Measurements from ENCODE around the gene CASZ1.

Gene CASZ1

DNA sequence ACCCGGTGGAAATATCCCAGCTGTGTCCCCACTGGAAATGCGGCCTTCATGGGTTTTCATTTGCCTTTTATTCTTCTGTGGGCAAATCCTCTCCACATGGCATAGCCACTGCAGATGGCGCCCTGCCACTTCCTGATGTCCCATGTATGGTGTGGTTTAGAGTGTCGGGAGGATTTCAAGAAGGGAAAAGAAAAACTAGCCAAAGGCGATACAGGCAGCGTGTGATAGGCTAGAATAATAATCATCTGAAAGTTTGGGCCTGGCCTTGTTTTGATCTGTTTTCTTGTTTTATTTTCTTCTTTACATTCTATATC is 198.1 kb downstream of the CASZ1 start:
- Mint-ChIP-seq H3K27ac (no peak overlapping the region), H3K27me3 (no peaks in the 10 kb centered on the region), H3K9me3 (ENCODE audit: low read depth) (no peaks in the 10 kb centered on the region), H3K36me3 (peaks cover 2% of the 10 kb centered on the region), H3K4me1 (ENCODE audit: low read depth) (no peaks in the 10 kb centered on the region), H3K4me3 (no peak overlapping the region)

DNA sequence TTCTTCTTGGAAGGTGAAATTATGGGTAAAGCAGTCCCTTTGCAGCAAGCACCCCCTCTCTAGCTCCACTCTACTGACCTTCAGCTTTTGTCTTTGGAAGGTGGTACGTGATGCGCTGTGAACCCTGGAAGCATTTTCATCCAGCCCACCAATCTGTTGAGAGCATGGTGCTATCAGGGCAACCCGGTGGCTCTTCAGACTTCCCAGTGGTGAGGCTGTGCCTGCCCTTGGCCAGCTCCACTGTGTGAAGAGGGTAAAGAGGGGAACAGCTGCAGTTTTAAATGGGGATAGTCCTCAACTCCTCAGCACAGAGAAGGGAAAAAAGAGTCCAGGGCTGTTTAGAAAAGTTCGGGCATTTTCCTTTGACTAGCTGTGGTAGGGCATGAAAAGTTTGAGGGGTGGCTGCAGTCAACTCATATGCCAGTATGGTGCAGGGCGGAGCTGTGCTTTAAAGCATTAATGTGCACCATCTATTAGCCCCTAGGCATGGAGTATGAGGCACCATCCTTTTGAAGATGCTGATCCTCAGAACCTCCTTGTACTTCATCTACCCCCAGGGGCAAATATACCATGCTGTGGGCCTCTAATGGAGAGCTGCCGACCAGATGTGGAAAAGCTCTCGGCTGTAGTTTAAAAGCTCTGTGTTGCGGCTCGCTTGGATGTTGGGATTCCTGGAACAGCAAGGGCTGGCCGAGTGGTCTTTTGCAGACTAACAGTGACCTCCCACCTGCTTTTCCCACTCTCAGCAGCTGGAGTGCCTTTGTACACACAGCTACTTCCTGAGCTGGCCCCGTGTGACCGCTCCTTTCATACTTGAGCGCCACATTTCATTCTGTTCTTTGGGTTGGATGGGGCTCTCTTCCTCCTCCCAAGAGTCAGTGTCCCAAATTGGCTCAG is 198.7 kb downstream of the CASZ1 start:
- Mint-ChIP-seq H3K36me3 (peaks cover 2% of the 10 kb centered on the region), H3K27ac (no peak overlapping the region), H3K27me3 (no peaks in the 10 kb centered on the region), H3K4me3 (no peak overlapping the region), H3K4me1 (ENCODE audit: low read depth) (no peaks in the 10 kb centered on the region), H3K9me3 (ENCODE audit: low read depth) (no peaks in the 10 kb centered on the region)

DNA sequence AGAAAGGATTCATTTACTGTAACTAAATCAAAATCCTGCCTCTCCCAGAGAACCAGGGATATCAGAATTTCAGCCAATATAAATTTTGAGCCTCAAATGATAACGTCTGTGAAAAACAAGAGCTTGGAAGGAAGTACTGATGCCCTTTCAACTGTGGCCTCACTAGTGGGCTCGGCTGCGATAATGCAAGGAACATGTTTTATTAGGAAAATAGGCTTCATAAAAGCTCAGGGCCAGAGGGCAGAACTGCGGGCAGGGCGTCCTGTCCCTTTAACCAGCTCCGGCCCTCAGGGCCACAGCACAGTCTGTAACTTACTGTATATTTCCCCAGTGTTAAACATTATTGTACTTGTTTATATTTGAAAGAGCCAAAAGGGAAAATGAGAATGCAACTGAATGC is 199.7 kb downstream of the CASZ1 start:
- Mint-ChIP-seq H3K36me3 (peaks cover 2% of the 10 kb centered on the region), H3K27me3 (no peaks in the 10 kb centered on the region), H3K27ac (no peak overlapping the region), H3K4me3 (no peak overlapping the region), H3K4me1 (ENCODE audit: low read depth) (no peaks in the 10 kb centered on the region), H3K9me3 (ENCODE audit: low read depth) (no peaks in the 10 kb centered on the region)

DNA sequence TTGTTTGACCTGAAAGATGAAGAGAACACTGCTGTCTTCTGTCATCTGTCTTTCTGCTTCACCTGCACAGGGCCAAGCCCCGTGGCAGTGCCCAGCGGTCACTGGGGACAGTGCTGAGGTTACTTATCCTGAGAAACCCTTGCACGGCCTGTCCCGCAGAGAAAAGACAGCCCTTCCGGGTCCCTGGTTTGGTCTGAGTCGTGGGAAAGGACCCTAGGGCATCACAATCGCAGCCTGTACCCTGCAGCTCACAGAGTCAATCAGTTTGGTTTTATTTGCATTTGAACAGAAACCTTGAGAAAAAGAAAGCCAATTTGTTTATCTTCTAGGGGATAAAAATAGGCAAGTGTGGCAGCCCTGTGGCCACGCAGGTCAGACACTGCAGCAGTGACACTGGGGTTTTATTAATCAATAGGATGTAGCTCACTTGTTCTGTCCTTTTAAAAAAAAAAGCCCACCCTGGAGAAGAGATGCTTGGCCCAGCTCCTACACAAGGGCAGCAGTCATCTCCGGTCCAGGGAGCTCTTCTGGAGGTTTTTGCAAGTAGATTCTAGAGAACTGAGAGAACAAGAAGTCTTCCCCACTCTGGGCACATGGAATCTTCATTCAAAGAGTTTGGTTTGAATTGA is 201.7 kb downstream of the CASZ1 start:
- no peaks in the 10 kb centered on the region for H3K9me3 Mint-ChIP-seq (ENCODE audit: low read depth)
- H3K36me3 Mint-ChIP-seq: peaks cover 2% of the 10 kb centered on the region
- no peak overlapping the region for H3K4me3 Mint-ChIP-seq
- peaks cover 2% of the 10 kb centered on the region for H3K4me1 Mint-ChIP-seq (ENCODE audit: low read depth)
- H3K27me3 Mint-ChIP-seq: no peaks in the 10 kb centered on the region
- H3K27ac Mint-ChIP-seq: no peak overlapping the region

DNA sequence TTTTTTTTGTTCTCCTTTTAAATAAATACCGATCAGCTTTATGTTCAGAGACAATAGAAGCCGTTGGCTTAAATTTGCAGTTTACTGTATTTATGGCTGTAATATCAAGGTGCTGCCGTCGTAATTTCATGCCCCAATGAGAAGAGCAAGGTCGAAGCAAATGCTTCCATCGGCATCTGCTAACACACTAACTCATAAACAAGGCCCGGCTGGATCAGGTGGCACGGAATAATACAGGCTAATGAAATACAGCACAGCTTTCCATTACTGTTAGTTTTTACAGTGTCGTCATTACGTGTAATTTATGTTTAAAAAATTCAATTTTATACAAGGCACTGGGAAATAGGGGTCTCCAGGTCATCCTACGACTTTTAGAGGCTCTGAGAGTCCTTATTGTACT is 202.7 kb downstream of the CASZ1 start:
- Mint-ChIP-seq H3K4me1 (ENCODE audit: low read depth) (peaks cover 2% of the 10 kb centered on the region), H3K36me3 (peaks cover 2% of the 10 kb centered on the region), H3K27ac (no peak overlapping the region), H3K9me3 (ENCODE audit: low read depth) (no peaks in the 10 kb centered on the region), H3K27me3 (no peaks in the 10 kb centered on the region), H3K4me3 (no peak overlapping the region)

DNA sequence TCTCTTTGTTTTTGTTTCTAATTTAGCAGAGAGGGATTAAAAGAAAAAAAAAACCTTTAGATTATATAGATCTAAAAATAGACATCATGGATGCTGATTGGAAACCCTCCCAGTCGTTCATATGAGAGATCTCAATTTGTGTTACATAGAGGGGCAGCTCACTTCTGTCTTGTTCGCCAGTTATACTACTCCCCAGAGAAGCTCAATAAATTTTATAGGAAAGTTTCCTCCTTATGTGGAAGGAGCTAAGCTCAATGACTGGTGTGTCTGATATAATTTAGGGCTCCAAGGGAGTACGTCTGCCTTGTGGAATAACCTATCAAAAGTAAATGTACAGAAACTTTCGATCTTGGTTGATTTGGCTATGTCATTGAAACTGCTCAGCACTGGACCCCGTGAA is 204.1 kb downstream of the CASZ1 start:
- H3K4me3 Mint-ChIP-seq: no peak overlapping the region
- H3K9me3 Mint-ChIP-seq (ENCODE audit: low read depth): no peaks in the 10 kb centered on the region
- no peaks in the 10 kb centered on the region for H3K36me3 Mint-ChIP-seq
- no peak overlapping the region for H3K27ac Mint-ChIP-seq
- H3K27me3 Mint-ChIP-seq: no peaks in the 10 kb centered on the region
- peaks cover 2% of the 10 kb centered on the region for H3K4me1 Mint-ChIP-seq (ENCODE audit: low read depth)

DNA sequence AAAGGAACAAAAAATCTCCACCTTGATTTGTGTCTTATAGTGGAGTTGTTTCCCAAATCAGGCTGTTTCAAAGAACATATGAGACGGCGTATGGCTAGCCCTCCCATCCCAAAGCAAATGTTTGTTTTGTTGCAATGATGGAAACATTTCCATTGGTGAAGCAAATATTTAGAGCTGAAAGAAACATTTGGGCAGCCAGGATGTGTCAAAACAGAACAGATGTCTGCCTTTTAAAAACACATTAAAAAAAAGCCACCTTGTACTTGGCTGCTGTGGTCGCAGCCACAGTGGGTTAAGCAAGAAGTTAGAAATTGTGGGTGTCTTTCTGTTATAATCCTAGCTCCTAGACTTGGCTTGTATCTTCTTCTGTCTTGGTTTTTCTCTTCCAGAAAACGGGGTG is 205.4 kb downstream of the CASZ1 start:
- Mint-ChIP-seq H3K4me3 (no peak overlapping the region), H3K27ac (no peak overlapping the region), H3K36me3 (peaks cover 3% of the 10 kb centered on the region), H3K4me1 (ENCODE audit: low read depth) (peaks cover 2% of the 10 kb centered on the region), H3K27me3 (no peaks in the 10 kb centered on the region), H3K9me3 (ENCODE audit: low read depth) (no peaks in the 10 kb centered on the region)

DNA sequence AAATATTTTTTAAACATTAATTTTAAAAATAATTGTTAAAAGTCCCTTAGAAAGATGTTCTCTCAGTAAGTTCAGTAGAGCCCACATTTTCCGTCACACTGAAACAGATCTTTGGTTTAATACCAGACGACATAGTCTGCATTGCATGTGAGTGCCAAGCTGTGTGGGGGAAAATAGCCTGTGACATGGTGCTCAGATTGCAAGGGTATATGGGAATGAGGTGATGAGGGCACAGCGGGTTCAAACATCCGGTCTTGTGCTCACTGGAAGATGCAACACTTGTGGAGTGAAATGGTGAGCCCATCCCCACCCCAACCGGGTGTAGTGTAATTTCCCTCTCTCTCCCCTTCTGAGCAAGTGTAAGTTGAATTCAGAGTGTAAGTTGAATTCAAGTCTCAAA is 207.4 kb downstream of the CASZ1 start:
- Mint-ChIP-seq H3K4me1 (ENCODE audit: low read depth) (peaks cover 2% of the 10 kb centered on the region), H3K9me3 (ENCODE audit: low read depth) (no peaks in the 10 kb centered on the region), H3K27ac (no peak overlapping the region), H3K36me3 (peaks cover 8% of the 10 kb centered on the region), H3K4me3 (no peak overlapping the region), H3K27me3 (no peaks in the 10 kb centered on the region)

DNA sequence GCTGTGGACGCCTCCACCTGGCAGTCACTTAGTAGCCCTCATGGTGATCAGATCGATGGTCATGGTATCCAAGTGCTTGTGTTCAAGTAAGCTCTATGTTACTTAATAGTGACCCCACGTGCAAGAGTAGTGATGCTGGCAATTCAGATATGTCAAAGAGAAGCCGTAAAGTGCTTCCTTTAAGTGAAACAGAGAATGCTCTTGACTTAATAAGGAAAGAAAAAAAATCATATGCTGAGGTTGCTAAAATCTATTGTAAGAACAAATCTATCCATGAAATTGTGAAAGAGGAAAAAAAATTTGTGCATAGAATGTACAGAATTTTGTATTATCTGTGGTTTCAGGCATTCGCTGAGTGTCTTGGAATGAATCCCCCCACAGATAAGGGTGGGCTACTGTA is 207.8 kb downstream of the CASZ1 start:
- H3K9me3 Mint-ChIP-seq (ENCODE audit: low read depth): no peaks in the 10 kb centered on the region
- no peak overlapping the region for H3K4me3 Mint-ChIP-seq
- peaks cover 8% of the 10 kb centered on the region for H3K36me3 Mint-ChIP-seq

More for the DNA sequence above, 207.8 kb downstream of the CASZ1 start:
- H3K27ac Mint-ChIP-seq: no peak overlapping the region
- H3K27me3 Mint-ChIP-seq: no peaks in the 10 kb centered on the region
- H3K4me1 Mint-ChIP-seq (ENCODE audit: low read depth): peaks cover 2% of the 10 kb centered on the region

All from activated naive CD8-positive, alpha-beta T cell (primary cell).